ENCODE results near the gene ARSB. TPM values are rescaled to one million over a fixed set of nuclear protein-coding genes. Genes with fewer than 3 reads are reported as not detected.
A peak's percentile ranks its signal among the peaks of the same experiment; 100 is the strongest.

The ARSB gene
- total and polyA plus RNA-seq, 2 experiments from 2014 or later = 16.0 to 25.5 TPM

- no peak overlapping the region for H3K27ac ChIP-seq
- no peak for TF ChIP-seq CTCF (IDR thresholded peaks at IDR 0.05; ENCODE audit: low read depth, low read length)
- no peaks in the 10 kb centered on the region for H3K36me3 ChIP-seq
These were observed 240.1 kb downstream of the ARSB start for GRCh38 chr5:78744951-78745534.

GRCh38 chr5:78741019-78741418 lies 244.1 kb downstream of the ARSB start:
- Histone ChIP-seq H3K4me1 (ENCODE audit: low read depth) (no peaks in the 10 kb centered on the region), H3K27ac (no peak overlapping the region), H3K27me3 (no peaks in the 10 kb centered on the region), H3K9me3 (ENCODE audit: low read depth) (no peaks in the 10 kb centered on the region), H3K36me3 (no peaks in the 10 kb centered on the region), H3K4me3 (no peak overlapping the region)
- DNase-seq (ENCODE audit: low read depth in 1 of 2, low spot score in 1 of 2) = no peak
- TF ChIP-seq CTCF (IDR thresholded peaks at IDR 0.05; ENCODE audit: low read depth, low read length) = no peak

More at GRCh38 chr5:78744951-78745534, 240.1 kb downstream of the ARSB start:
- no peaks in the 10 kb centered on the region for H3K27me3 ChIP-seq
- no peak for DNase-seq (ENCODE audit: low read depth in 1 of 2, low spot score in 1 of 2)
- H3K9me3 ChIP-seq (ENCODE audit: low read depth) = no peaks in the 10 kb centered on the region
- no peaks in the 10 kb centered on the region for H3K4me1 ChIP-seq (ENCODE audit: low read depth)
- H3K4me3 ChIP-seq = no peak overlapping the region

GRCh38 chr5:78738693-78739300 lies 246.3 kb downstream of the ARSB start:
- H3K27ac ChIP-seq = no peak overlapping the region
- no peaks in the 10 kb centered on the region for H3K4me1 ChIP-seq (ENCODE audit: low read depth)
- no peak overlapping the region for H3K4me3 ChIP-seq
- no peaks in the 10 kb centered on the region for H3K27me3 ChIP-seq
- peak in 1 of 2 donors; percentile 15 for DNase-seq (ENCODE audit: low read depth in 1 of 2, low spot score in 1 of 2)
- H3K36me3 ChIP-seq = no peaks in the 10 kb centered on the region
- no peak for TF ChIP-seq CTCF (IDR thresholded peaks at IDR 0.05; ENCODE audit: low read depth, low read length)
- no peaks in the 10 kb centered on the region for H3K9me3 ChIP-seq (ENCODE audit: low read depth)

- no peak for TF ChIP-seq CTCF (IDR thresholded peaks at IDR 0.05; ENCODE audit: low read depth, low read length)
- Histone ChIP-seq H3K4me3 (no peak overlapping the region), H3K9me3 (ENCODE audit: low read depth) (no peaks in the 10 kb centered on the region), H3K4me1 (ENCODE audit: low read depth) (no peaks in the 10 kb centered on the region), H3K27me3 (no peaks in the 10 kb centered on the region), H3K27ac (no peak overlapping the region), H3K36me3 (no peaks in the 10 kb centered on the region)
- no peak for DNase-seq (ENCODE audit: low read depth in 1 of 2, low spot score in 1 of 2)
These were observed 247.0 kb downstream of the ARSB start for GRCh38 chr5:78738104-78738503.

- Histone ChIP-seq H3K4me3 (no peak overlapping the region), H3K36me3 (no peaks in the 10 kb centered on the region), H3K27ac (no peak overlapping the region), H3K9me3 (ENCODE audit: low read depth) (no peaks in the 10 kb centered on the region), H3K27me3 (no peaks in the 10 kb centered on the region), H3K4me1 (ENCODE audit: low read depth) (no peaks in the 10 kb centered on the region)
- DNase-seq (ENCODE audit: low read depth in 1 of 2, low spot score in 1 of 2) = no peak
- TF ChIP-seq CTCF (IDR thresholded peaks at IDR 0.05; ENCODE audit: low read depth, low read length) = no peak
These were observed 249.2 kb downstream of the ARSB start for GRCh38 chr5:78735834-78736463.
